H1 (cell line): ENCODE data around the gene CNNM2. TPM values are rescaled to one million over a fixed set of nuclear protein-coding genes. Genes with fewer than 3 reads are reported as not detected.

Experiments
- NANOG ChIP-seq: IDR thresholded peaks from 2 replicates; pipeline ENCODE4 v1.6.1; 2011; ENCODE audit warnings: low read length, low read depth, mild to moderate bottlenecking, inconsistent platforms; ENCODE audit not compliant: insufficient read depth, poor library complexity, severe bottlenecking
- RBBP5 ChIP-seq: IDR thresholded peaks from 2 replicates; pipeline ENCODE4 v1.7.1; 2012; ENCODE audit warnings: low read depth, mild to moderate bottlenecking, inconsistent platforms, low read length, moderate library complexity, borderline replicate concordance
- SAP30 ChIP-seq: fragments of 300-600 bp; sonication (generic); IDR thresholded peaks from 2 replicates; pipeline ENCODE4 v1.7.1; 2012; ENCODE audit warnings: low read length, moderate library complexity, mild to moderate bottlenecking, inconsistent platforms; ENCODE audit not compliant: insufficient read depth, insufficient replicate concordance
- SP1 ChIP-seq: IDR thresholded peaks from 2 replicates; pipeline ENCODE4 v1.6.1; 2011; ENCODE audit warnings: low read depth, low read length
- YY1 ChIP-seq: IDR thresholded peaks from 2 replicates; pipeline ENCODE4 v1.6.1; 2011; ENCODE audit warnings: low read depth, mild to moderate bottlenecking, low read length
- polyA plus RNA-seq, 7 experiments: library from polyadenylated mRNA; depleted of rRNA in 3 of 7; stranded (reverse) in 5 of 7; unstranded in 2 of 7; fragments of >200 nt in 5 of 7; fragments of 200-250 nt in 2 of 7; gene quantifications; 1 replicate in 5 of 7; 2 replicates in 1 of 7; 4 replicates in 1 of 7; pipeline versions ENCODE4 v1.2.1 to v1.2.3, GENCODE V29; 2011 to 2013; ENCODE audit warnings: missing spikeins in 2 of 7, mixed read lengths in 2 of 7
- total RNA-seq: library from RNA; stranded (reverse); fragmentation: NEBNext Ultra II Directional; extraction: Animal tissue kit (Norgen Biotek cat#: 25700); gene quantifications from 2 replicates; pipeline ENCODE4 v1.2.1, GENCODE V29; 2021
- TF ChIP-seq, protein P1 (sequence below): IDR thresholded peaks from 2 replicates; pipeline ENCODE4 v1.6.1; 2012; ENCODE audit warnings: low read length, inconsistent platforms

CNNM2 gene
- total and polyA plus RNA-seq, 2 of the 8 experiments (the other 6 are each of a cell fraction or from before 2014, with no cell fraction given) = 7.3 to 23.6 TPM

GRCh38 chr10:103064956-103065355, 146.9 kb downstream of the CNNM2 start (continued):
- TF ChIP-seq, protein P1, sequence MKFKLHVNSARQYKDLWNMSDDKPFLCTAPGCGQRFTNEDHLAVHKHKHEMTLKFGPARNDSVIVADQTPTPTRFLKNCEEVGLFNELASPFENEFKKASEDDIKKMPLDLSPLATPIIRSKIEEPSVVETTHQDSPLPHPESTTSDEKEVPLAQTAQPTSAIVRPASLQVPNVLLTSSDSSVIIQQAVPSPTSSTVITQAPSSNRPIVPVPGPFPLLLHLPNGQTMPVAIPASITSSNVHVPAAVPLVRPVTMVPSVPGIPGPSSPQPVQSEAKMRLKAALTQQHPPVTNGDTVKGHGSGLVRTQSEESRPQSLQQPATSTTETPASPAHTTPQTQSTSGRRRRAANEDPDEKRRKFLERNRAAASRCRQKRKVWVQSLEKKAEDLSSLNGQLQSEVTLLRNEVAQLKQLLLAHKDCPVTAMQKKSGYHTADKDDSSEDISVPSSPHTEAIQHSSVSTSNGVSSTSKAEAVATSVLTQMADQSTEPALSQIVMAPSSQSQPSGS = no peak
- no peak for TF ChIP-seq YY1
- TF ChIP-seq RBBP5 = no peak
- no peak for TF ChIP-seq NANOG
- no peak for TF ChIP-seq SAP30
- TF ChIP-seq SP1 = no peak
